ENCODE data around the gene PDK2.

PDK2 gene

GRCh38 chr17:50120475-50121253 lies 25.5 kb downstream of the PDK2 start:
- DNase-seq, result no peak

DNA sequence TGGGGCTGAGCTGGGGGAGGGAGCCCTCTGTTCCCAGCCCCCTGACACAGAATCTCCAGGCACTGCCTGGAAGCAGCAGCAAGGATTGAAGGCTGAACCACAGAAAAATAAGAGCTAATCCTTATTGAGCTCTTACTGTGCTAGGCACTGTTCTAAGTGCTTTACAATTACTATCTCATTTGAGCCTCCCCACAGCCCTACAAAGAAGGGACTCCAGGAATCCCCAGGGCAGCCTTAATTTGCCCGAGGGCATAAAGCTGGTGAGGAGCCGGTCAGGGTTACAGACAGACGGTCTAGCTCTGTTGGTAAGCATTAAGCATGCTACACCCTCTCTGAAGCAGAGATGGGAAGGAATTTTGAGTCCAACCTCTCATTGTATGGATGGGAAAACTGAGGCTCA lies 27.8 kb downstream of the PDK2 start:
- DNase-seq, result no peak

DNA sequence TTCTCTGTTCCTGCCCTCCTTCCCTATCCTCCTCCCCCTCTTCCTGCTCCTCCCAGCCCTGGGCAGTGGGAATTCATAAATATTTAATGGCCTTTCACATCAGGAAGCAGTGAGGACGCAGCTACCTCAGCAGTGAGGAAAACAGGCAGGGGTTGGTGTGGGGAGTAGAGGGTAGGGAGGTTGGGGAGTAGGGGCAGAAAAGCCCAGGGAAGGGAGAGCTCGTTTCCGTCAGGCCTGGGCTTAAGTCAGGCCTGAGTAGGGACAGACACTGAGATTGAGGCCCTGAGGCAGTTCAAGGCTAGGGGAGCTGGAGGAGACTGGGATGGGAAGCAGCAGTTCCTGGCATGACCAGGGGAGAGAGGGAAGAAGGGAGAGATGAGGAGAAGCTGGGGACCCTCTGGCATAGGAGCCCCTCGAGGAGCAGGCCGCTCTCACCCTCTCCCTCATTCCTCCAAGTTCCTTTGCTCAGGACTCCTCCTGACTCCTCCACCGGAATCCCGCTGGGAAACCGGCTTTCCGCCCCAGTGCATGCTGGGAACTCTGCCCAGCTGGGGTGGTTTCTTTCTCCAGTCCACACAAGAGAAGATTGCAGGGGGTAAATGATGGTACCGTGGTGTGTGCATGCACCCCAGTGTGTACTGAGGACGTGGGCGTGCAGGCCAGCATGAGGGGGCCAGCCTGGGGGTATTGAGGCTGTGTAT lies 28.6 kb downstream of the PDK2 start:
- no peak for DNase-seq

- DNase-seq, result no peak
These were observed 30.4 kb downstream of the PDK2 start for GRCh38 chr17:50125420-50125997.

DNA sequence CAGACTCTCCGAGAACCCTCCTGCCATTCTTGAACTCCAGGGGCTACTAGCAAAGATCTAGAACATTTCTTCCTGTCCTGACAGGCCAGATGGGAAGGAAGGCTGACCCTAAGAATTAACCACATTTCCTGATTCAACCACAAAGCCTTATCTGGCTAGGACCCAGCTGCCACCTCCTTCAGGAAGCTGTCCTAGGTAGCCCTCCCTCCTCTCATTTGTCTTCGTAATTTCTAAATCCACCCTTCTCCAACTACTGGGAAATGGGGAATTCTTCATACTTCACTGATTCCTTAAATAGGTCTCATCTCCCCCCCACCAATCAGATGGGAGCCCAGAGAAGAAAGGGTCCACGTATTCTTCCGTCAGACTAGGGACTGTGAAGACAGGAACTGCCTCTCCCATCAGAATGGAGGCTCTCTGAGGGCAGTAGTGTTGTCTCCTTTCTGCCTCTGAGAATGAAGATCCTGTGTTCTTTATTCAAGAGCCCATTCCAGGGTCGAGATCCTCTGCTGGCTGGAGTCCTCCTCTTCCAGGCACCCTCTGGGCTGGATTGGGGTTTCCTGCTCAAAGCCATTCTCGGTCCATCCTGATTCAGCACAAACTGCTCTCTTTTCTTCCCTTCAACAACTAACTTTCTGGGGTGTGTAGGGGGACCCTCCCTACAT lies 32.7 kb downstream of the PDK2 start:
- no peak for DNase-seq

- no peak for DNase-seq
These were observed 33.5 kb downstream of the PDK2 start for GRCh38 chr17:50128441-50129352.

- no peak for DNase-seq
These were observed 34.2 kb downstream of the PDK2 start for GRCh38 chr17:50129353-50129727.

GRCh38 chr17:50129728-50130558 lies 34.8 kb downstream of the PDK2 start, which contains the start of gene SAMD14:
Gene SAMD14, minus strand, starts transcription at chr17:50130160. Its CDS starts 5,201 bp downstream, at chr17:50124959.
- no peak for DNase-seq

DNA sequence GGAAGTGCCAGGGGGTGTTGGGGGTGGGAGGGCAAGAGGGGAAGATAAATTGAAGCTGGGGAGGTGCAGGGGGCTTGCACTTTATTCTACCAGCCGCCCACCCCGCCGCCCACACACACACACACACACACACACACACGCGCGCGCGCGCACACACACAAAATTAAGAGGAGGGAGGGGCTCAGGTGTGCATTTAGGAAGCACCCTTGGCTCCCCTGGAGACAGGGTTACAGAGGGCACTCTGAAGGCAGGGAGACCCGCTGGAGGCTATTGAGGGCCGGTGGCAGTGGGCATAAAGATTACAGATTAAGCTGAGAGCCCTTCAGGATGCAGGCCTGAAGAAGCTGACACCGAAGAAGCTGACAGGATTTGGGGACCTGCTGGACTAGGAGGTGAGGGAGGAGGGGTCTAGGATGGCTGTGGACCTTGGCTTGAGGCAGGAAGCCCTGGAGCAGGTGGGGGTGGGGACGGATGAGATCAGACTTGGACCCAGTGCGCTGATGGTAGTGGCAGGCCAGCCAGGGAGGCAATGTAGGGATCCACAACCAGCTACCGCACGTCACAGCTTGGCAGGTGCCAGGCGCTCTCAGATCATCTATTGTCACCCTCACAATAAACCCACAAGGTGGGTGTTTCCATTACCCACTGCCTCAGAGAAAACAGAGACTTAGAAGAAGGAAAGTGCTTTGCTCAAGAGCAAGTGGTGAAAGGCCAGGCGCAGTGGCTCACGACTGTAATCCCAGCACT lies 35.6 kb downstream of the PDK2 start:
- DNase-seq, result no peak

GRCh38 chr17:50132104-50132794 lies 37.1 kb downstream of the PDK2 start:
- DNase-seq, result no peak

- no peak for DNase-seq
These were observed 38.0 kb downstream of the PDK2 start for GRCh38 chr17:50133028-50133768.

DNA sequence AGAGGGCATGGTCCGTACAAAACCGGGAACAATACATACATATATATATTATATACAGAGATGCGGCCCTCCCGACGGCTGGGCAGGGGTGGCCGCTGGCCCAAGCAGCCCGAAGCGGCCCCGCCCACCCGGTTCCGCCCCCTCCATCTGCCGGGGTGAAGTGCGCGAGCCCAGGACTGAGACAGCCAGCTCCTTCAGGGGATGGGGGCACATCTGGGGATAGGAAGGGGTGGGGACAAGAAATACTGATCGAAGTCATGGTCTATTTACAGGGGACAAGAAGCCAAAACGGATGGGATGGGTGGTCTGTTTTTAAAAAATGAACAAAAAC lies 38.6 kb downstream of the PDK2 start:
- no peak for DNase-seq

DNA sequence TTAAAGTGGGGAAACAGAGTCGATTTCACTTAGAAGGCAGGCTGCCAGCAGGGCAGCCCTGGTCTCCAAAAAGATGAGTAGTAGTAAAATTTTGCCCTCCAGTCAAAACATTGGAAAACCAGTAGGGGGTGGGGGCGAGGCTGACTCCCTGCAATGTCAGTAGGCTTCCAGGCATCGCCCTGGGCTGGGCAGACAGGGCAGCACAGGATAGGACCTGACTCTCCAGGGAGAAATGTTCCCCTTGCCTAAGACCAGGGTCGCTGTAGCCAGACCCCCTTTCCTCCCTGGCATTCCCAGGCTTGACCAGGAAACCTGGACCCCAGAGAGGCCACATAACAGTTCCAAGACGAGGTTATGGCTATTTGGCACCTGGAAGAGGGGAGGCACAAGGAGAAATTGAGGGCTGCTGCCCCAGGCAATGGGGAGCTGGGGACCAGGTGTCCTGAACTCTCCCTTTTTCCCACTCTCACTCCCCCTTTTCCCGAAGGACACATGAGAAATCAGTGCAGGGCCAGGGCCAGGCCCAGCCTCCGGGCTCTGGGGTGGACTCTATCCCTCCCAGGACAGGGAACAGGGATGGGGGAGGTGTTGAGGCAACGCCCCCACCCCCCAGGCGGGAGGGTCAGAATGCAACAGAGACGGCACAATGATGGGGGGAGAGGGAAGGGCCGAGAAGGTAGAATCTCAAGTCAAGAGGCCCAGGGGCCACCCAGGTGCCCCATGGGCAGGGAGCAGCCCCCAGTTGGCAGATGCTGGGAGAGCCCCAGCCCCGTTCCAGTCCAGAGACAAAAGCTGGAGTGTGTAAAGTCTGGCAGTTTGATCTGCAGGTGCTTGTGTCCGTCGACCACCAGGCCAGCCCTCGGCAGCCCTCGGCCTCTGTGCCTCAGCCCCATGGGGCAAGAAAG lies 39.3 kb downstream of the PDK2 start:
- no peak for DNase-seq

DNA sequence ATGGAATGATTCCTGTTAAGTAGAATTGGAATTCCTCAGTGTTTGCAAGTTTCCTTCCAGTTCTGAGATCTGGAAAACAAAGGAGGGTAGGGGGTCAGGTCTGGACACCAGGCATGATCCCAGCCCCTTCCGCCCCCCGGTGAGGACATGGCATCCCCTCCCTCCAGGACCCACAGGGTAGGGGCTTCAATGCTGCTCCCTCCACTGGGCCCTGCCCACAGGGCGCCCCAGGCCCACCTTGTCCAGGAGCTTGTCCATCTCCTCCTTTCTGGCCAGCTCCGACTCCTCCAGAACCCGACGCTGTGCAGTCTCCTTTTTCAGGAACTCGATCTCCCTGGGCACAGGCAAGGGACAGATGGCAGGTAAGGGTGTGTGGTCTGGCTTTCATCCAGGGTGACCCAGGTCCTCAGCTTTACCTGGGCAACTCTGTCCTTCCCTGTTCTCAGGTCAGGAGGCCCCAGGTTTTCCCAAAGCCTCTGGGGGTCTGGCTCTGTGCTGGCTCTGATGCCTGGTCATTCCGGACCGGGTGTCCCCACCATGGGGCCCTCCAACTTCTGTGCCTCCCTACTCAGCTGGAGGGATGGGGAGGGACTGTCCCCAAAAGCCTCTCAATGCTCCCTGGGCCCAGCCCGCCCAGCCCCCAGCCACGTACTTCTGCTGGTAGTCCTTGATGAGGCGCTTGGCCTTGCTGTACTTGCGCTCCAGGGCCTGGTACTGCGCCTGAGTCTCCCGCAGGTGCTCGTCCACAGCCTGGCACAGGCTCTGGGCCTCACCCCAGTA lies 40.4 kb downstream of the PDK2 start:
- DNase-seq, result no peak

DNA sequence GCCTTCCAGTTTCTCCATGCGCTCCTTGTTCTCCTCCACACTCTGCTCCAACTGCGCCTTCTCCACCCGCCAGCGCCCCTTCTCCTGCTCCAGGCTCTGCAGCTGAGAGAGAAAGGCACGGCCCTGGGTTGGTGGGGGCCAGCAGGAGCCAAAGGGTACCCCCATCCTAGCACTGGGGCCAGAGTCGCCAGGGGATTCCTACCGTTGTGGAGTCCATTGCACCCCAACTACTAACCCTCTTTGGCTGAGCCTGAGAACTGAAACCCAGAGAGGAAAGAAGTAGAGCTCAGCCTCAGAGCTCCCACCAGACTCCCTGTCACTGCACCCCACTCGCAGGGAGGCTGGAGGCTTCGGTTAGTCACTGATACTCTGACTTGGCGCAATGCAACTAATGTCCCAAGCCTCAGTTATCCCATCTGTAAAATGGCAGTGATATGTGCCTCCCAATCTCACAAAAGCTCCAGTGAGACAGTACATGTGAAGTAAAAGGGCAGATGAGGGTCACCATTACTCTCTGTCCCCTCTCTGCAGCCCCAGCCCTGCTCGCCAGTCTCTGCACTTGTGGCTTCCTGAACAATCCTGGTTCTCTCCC lies 41.0 kb downstream of the PDK2 start:
- DNase-seq, result no peak

DNA sequence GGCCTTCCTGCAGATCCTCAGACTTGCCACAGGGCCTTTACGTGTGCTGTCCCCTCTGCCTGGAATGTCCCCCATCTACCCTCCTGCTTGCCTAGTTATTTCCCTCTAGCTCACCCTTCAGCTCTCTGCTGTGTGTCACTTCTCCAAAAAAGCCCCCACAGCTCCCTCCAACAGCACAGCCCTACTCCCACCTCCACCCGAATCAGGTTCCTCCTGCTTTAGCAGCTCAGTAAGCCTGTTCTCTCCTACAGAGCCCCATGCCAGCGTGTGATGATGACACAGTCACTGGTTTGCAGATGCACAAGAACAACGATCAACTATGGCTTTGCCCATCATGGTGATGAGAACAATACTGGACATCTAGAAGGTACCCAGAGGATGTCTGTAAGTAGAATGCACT lies 41.9 kb downstream of the PDK2 start:
- DNase-seq, result no peak

- no peak for DNase-seq
These were observed 44.1 kb downstream of the PDK2 start for GRCh38 chr17:50139185-50139783.
